NB4 (cell line): Measurements from ENCODE around the gene EPG5.
"Not testable (repeated sequence)": the region's sequence is repeated elsewhere in the genome, so short reads cannot be mapped to it uniquely, and the experiment has no call there.

Experiments
- DNase-seq: peaks from one replicate; pipeline ENCODE4 v3.0.0; 2010; ENCODE audit warnings: low read depth
- H3K4me3 ChIP-seq: one replicate; pipeline ENCODE4 v1.5.1; 2011; ENCODE audit warnings: mild to moderate bottlenecking, low read depth, low read length, moderate library complexity
- CTCF ChIP-seq: IDR thresholded peaks from one replicate; pipeline ENCODE4 v1.5.1; 2012; ENCODE audit warnings: low read depth, low read length
- MAX ChIP-seq: IDR thresholded peaks from 2 replicates; pipeline ENCODE4 v1.6.1; 2011; ENCODE audit warnings: low read depth, low read length
- MYC ChIP-seq: IDR thresholded peaks from 2 replicates; pipeline ENCODE4 v1.6.1; 2011; ENCODE audit warnings: low read depth, low read length
- POLR2A ChIP-seq: IDR thresholded peaks from 2 replicates; pipeline ENCODE4 v1.6.1; 2011; ENCODE audit warnings: mild to moderate bottlenecking; ENCODE audit not compliant: insufficient read length; ENCODE audit errors: extremely low read depth

EPG5 gene

GRCh38 chr18:45821026-45821425 lies 146.1 kb downstream of the EPG5 start:
- no peak overlapping the region for H3K4me3 ChIP-seq
- no peak for DNase-seq
- TF ChIP-seq POLR2A (no peak), CTCF (no peak), MYC (no peak), MAX (no peak)

- no peak for TF ChIP-seq POLR2A
- TF ChIP-seq MYC: no peak
- TF ChIP-seq MAX: no peak
- TF ChIP-seq CTCF: no peak
- no peak for DNase-seq
- no peak overlapping the region for H3K4me3 ChIP-seq
Measured at GRCh38 chr18:45820106-45820745, 146.9 kb downstream of the EPG5 start.

- H3K4me3 ChIP-seq: not testable (repeated sequence)
- DNase-seq: peak; percentile 28
Measured at GRCh38 chr18:45818765-45819164, 148.4 kb downstream of the EPG5 start.

GRCh38 chr18:45817543-45817942 lies 149.6 kb downstream of the EPG5 start:
- no peak overlapping the region for H3K4me3 ChIP-seq
- TF ChIP-seq CTCF (no peak), POLR2A (no peak), MYC (no peak), MAX (no peak)
- DNase-seq: no peak

GRCh38 chr18:45814733-45815132 lies 152.4 kb downstream of the EPG5 start:
- not testable (repeated sequence) for DNase-seq, H3K4me3 ChIP-seq

- DNase-seq: peak; percentile 52
- TF ChIP-seq CTCF: peak; percentile 42
- not testable (repeated sequence) for H3K4me3 ChIP-seq
Measured at GRCh38 chr18:45807144-45807543, 160.0 kb downstream of the EPG5 start.

GRCh38 chr18:45806226-45806625 lies 160.9 kb downstream of the EPG5 start:
- DNase-seq: no peak
- no peak overlapping the region for H3K4me3 ChIP-seq
- TF ChIP-seq MYC: no peak
- no peak for TF ChIP-seq POLR2A
- no peak for TF ChIP-seq MAX
- no peak for TF ChIP-seq CTCF
